ENCODE measurements around the gene ATP2A1.
"Not testable (repeated sequence)": the region's sequence is repeated elsewhere in the genome, so short reads cannot be mapped to it uniquely, and the experiment has no call there.

The ATP2A1 gene

GRCh38 chr16:28879841-28880588 lies 1.7 kb downstream of the ATP2A1 start:
- in situ Hi-C loops (cut with HindIII; ENCODE audit: low sequenced_read_pairs): loop anchor here (5.0 to 10.0 kb wide), 2 partner anchors 82 to 355 kb away; no protein-coding TSS in a partner anchor

- in situ Hi-C loops (cut with HindIII; ENCODE audit: low sequenced_read_pairs): no loop called here
Observed at GRCh38 chr16:28880589-28880915, 2.3 kb downstream of the ATP2A1 start.

GRCh38 chr16:28880955-28881354 lies 2.7 kb downstream of the ATP2A1 start:
- in situ Hi-C loops (cut with HindIII; ENCODE audit: low sequenced_read_pairs): no loop called here

GRCh38 chr16:28881565-28881964 lies 3.3 kb downstream of the ATP2A1 start:
- in situ Hi-C loops (cut with HindIII; ENCODE audit: low sequenced_read_pairs): not testable (repeated sequence)

GRCh38 chr16:28882551-28883160 lies 4.4 kb downstream of the ATP2A1 start:
- in situ Hi-C loops (cut with HindIII; ENCODE audit: low sequenced_read_pairs): no loop called here

GRCh38 chr16:28883221-28883996 lies 5.1 kb downstream of the ATP2A1 start:
- in situ Hi-C loops (cut with HindIII; ENCODE audit: low sequenced_read_pairs): no loop called here

- in situ Hi-C loops (cut with HindIII; ENCODE audit: low sequenced_read_pairs): no loop called here
Observed at GRCh38 chr16:28884045-28884444, 5.8 kb downstream of the ATP2A1 start.

GRCh38 chr16:28886945-28887344 lies 8.7 kb downstream of the ATP2A1 start:
- in situ Hi-C loops (cut with HindIII; ENCODE audit: low sequenced_read_pairs): no loop called here

GRCh38 chr16:28890355-28890754 lies 12.1 kb downstream of the ATP2A1 start:
- in situ Hi-C loops (cut with HindIII; ENCODE audit: low sequenced_read_pairs): not testable (repeated sequence)

- in situ Hi-C loops (cut with HindIII; ENCODE audit: low sequenced_read_pairs): no loop called here
Observed at GRCh38 chr16:28891964-28892890, 13.9 kb downstream of the ATP2A1 start.

GRCh38 chr16:28893291-28893690 lies 15.0 kb downstream of the ATP2A1 start:
- in situ Hi-C loops (cut with HindIII; ENCODE audit: low sequenced_read_pairs): no loop called here

- in situ Hi-C loops (cut with HindIII; ENCODE audit: low sequenced_read_pairs): no loop called here
Observed at GRCh38 chr16:28895609-28896008, 17.3 kb downstream of the ATP2A1 start.

- in situ Hi-C loops (cut with HindIII; ENCODE audit: low sequenced_read_pairs): no loop called here
Observed at GRCh38 chr16:28897826-28898225, 19.5 kb downstream of the ATP2A1 start.

GRCh38 chr16:28898266-28898665 lies 20.0 kb downstream of the ATP2A1 start:
- in situ Hi-C loops (cut with HindIII; ENCODE audit: low sequenced_read_pairs): no loop called here

- in situ Hi-C loops (cut with HindIII; ENCODE audit: low sequenced_read_pairs): no loop called here
Observed at GRCh38 chr16:28898942-28899341, 20.7 kb downstream of the ATP2A1 start.

- in situ Hi-C loops (cut with HindIII; ENCODE audit: low sequenced_read_pairs): no loop called here
Observed at GRCh38 chr16:28899882-28900590, 21.7 kb downstream of the ATP2A1 start.

GRCh38 chr16:28900601-28901000 lies 22.3 kb downstream of the ATP2A1 start:
- in situ Hi-C loops (cut with HindIII; ENCODE audit: low sequenced_read_pairs): no loop called here

- in situ Hi-C loops (cut with HindIII; ENCODE audit: low sequenced_read_pairs): no loop called here
Observed at GRCh38 chr16:28901862-28902261, 23.6 kb downstream of the ATP2A1 start.

GRCh38 chr16:28902909-28903308 lies 24.6 kb downstream of the ATP2A1 start:
- in situ Hi-C loops (cut with HindIII; ENCODE audit: low sequenced_read_pairs): no loop called here

- in situ Hi-C loops (cut with HindIII; ENCODE audit: low sequenced_read_pairs): no loop called here
Observed at GRCh38 chr16:28903344-28904042, 25.2 kb downstream of the ATP2A1 start.
